SH-SY5Y (cell line): ENCODE results near the gene PIK3R1.

Source experiments
- GATA2 ChIP-seq: IDR thresholded peaks from 2 replicates; pipeline ENCODE4 v1.6.1; 2011; ENCODE audit warnings: mild to moderate bottlenecking, low read depth, low read length
- GATA3 ChIP-seq: IDR thresholded peaks from 2 replicates; pipeline ENCODE4 v1.6.1; 2011; ENCODE audit warnings: low read depth, mild to moderate bottlenecking, low read length, moderate library complexity

DNA sequence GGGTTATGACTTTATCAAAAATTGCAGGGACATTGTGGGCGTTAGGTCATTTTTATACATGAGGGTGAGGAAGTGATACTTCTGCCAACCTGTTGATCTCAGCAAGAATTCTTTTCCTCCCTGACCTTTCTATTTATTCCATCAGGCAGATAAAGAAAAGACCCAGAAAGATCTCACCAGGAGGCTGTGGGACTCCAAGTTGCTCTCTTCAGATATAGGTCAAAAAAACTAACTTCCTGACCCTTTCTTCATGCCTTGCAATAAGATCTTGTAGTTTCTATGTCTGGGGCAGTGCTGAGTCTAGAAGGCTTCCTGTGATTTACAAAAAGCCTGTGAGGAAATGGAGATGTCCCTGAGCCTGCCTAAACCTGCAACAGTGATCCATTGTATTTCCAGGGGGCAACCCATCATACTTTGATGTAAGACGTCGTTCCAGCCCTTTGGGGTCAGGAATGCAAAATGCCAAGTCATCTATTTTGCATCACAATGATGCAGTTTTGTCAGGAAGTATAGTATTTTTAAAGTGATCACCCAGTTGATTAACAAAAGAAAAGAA is 22.0 kb upstream of the PIK3R1 start:
- TF ChIP-seq GATA3 (no peak), GATA2 (no peak)
